ENCODE results near the gene MBP.

The MBP gene

DNA sequence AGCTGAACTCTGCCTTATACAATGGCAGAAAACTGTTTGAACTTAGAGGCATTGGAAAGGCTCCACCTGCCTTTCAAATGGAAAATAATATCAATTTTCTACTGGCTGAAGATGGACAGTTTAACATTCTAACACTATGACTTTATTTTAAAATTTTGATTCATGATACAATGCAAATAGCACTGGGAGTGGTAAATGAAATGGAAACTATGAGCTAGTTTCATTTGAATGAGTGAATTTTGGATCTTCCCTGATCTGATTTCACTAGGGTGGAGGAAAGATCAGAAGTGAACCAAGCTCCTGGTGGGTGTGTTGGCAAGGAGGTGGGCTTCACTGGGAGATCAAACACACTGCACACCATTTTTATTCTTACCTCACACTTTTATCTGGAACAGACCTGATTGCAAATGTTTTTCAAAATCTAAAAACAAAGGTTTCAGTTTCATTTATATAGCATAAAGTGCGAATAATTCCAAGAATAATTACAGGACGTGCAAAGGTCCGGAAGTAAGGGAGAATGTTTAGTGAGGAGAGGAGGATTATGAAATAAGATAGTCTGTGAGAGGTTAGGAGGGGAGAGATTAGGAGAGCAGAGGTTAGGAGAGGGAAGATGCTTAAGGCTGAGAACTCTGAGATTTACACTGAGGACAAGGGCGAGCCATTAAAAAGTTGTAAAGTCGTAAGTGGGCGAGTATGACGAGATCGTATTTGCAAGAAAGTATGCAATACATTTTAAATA is 18.6 kb upstream of the MBP start:
- no peak for DNase-seq (ENCODE audit: low spot score)

DNA sequence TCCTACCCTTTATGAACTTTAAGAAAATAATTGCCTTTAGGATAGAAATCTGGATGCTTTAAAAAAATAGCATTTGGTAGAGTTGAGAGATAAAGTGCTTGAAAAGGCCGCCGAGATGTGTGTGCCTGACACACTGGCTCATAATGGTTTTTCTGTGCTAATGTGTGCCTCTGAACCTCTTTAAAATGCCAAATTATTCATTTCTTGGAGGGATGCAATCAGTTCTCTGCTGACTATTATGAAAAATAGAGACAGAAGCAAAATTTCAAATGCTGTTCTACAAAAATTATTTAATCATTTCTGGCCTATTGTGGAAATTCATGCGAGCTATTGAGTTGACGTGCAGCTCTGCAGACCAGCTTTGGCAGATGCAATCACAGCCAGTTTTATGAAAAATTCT is 18.0 kb upstream of the MBP start:
- DNase-seq (ENCODE audit: low spot score) = no peak

DNA sequence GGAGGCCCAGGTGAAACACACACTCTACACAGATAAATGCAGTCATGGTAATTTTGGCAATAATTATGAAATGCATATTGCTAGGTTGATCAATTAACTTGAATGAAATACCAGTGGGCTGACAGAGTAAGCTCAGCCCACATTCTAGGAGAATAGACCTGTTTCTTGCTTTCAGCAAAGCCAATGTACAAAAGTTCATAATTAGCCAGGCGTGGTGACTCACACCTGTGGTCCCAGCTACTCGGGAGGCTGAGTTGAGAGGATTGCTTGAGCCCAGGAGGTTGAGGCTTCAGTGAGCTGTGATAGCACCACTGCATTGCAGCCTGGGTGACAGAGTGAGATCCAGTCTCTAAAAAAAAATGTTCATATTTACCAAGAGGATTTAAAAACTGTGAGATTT is 15.7 kb upstream of the MBP start:
- no peak for DNase-seq (ENCODE audit: low spot score)

DNA sequence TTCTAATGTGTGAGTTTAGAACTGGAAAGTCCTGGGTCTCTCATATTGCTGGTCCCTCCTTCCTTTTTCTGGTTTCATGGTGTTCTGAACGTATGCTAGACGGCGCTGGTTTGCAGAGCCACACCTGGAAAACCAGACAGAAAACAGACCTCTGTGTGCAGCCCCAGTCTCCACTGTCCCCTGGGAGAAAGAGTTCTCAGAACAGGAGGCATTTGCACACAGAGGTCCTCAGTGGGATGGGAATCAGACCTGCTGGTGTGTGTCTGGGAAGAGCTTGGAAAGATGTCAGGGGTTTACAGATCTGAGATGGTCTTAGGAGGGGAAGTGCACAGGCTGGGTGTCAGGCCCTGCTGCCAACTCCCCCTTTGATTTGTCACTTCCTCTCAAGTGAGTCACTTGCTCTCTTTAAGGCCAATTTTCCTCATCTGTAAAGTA is 14.9 kb upstream of the MBP start:
- no peak for DNase-seq (ENCODE audit: low spot score)

DNA sequence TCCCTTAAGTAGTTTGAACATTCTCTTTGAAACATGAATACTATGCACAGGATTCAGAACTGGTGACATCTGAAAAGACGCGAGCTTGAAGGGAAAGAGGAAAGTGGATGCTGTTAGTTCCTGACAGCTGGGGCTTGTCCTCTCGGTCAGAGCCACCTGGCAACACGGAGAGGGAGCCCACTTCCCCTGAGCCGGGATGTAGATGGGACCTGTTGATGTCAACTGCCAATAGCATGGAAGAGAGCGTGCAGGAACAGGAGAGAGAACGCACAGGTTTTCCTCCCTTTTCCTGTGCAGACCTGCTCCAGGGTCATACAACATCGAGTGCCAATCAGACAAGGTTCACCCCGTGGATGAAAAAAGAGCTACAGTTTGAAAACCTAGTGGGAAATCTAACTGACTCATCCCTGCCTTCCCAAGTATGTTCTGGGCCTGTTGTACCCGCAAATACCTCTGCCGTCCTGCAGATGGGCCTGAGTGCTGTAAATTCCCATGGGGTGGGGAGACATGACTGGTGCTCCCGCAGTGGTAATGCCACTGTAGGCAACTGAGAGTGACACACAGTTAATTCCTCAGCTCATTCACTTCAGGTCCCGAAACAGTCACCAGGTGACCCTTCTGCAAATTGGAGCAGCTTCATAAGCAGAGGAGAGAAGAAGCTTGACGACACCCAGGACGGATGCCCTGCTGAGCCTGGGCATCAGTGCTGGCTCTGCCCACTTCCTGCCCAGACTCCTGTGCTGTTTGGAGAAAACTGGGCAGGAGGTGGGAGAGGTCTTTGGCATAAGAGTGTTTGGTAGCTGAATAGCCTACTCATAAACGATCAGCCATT is 13.9 kb upstream of the MBP start:
- DNase-seq (ENCODE audit: low spot score) = no peak

DNA sequence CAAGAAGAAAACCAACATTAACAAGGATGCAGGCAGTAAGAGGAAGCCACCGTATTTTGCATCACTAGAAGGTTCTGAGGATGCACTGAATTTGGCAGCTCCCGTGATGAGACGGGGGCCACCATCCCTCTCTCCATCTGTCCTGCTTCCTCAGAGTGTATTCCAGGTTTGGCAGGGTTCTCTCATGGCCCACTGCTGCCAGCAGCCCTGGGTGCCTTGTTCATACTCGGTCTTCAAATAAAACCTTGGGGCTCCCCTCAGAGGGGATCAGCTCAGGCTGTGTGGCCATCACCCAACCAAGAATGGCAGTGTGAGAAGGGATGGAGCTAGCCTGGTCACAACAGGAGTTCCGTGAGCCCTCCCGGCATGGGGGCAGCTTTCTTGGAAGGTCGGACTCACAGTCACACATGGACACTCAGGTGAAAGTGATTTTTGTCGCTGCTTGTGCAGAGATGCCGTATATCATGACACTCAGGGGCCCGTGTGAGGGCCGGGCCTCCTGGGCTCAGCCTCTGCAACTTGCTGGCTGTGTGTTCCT is 12.8 kb upstream of the MBP start:
- DNase-seq (ENCODE audit: low spot score) = no peak

DNA sequence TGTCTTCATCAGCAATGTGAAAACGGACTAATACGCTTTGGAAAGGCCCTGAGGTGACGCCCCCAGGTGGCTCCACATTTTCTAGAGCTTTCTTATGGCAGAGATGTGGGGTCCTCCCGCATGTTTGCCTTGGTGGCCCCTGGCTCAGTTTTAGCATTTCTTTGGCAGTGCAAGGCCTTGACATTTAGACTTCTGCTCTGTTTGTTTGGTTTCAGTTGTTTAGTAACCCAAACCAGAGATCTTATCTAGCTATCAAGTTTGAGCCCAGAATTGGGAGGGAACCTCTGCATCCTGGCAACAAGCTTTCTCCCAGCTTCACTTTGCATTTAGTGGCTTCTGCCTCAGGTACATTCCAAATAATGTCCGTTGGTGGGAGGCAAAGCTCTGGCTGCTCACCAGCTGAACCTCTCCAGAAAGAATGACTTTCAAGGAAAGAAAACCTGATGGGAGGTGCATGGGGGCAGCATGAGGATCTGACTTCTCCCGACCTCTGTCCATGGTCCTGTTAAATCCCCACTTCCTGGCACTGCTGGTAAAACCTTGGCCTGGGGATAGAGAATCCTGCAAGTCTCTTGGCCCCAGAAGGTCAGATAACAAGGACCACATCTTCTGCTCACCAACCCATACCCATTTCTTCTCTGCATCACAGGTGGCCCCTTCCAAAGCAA is 12.0 kb upstream of the MBP start:
- no peak for DNase-seq (ENCODE audit: low spot score)

DNA sequence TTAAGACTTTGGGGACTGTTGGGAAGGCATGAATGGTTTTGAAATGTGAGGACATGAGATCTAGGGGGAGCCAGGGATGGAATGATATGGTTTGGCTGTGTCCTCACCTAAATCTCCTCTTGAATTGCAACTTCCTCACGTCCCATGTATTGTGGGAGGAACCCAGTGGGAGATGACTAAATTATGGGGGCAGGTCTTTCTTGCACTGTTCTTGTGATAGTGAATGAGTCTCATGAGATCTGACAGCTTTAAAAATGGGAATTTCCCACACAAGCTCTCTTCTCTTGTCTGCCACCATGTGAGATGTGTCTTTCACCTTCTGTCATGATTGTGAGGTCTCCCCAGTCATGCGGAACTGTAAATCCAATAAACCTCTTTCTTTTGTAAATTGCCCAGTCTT is 11.5 kb upstream of the MBP start:
- DNase-seq (ENCODE audit: low spot score) = no peak

DNA sequence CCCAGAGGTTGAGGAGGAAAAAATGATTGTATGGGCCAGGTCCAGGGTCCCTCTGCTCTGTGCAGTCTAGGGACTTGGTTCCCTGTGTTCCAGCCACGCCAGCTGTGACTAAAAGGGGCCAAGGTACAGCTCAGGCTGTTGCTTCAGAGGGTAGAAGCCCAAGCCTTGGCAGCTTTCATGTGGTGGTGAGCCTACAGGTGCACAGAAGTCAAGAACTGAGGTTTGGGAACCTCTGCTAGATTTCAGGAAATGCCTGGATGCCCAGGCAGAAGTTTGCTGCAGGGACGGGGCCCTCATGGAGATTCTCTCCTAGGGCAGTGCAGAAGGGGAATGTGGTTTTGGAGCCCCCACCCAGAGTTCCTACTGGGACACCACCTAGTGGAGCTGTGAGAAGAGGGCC is 10.6 kb upstream of the MBP start:
- no peak for DNase-seq (ENCODE audit: low spot score)

DNA sequence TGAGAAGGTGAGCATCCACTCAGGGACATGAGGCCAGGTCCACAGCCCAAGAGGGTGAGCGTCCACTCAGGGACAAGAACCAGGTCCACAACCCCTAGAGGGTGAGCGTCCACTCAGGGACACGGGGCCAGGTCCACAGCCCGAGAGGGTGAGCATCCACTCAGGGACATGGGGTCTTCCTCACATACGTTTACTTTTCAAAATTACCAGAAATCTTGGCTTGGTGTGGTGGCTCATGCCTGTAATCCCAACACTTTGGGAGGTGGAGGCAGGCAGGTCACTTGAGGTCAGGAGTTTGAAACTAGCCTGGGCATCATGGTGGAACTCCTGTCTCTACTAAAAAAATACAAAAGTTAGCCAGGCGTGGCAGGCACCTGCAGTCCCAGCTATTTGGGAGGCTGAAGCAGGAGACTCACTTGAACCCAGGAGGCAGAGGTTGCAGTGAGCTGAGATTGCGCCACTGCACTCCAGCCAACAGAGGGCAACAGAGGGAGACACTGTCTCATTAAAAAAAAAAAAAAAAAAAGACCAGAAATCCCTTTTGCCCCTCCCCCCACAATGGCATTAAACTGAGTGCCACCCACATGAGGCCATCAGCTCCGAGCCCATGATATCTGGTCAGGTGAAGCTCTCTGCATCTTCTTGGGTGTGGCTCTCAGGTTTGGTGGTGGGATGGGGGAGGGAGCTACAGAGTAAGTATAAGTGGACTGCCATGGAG is 9.0 kb upstream of the MBP start:
- no peak for DNase-seq (ENCODE audit: low spot score)

DNA sequence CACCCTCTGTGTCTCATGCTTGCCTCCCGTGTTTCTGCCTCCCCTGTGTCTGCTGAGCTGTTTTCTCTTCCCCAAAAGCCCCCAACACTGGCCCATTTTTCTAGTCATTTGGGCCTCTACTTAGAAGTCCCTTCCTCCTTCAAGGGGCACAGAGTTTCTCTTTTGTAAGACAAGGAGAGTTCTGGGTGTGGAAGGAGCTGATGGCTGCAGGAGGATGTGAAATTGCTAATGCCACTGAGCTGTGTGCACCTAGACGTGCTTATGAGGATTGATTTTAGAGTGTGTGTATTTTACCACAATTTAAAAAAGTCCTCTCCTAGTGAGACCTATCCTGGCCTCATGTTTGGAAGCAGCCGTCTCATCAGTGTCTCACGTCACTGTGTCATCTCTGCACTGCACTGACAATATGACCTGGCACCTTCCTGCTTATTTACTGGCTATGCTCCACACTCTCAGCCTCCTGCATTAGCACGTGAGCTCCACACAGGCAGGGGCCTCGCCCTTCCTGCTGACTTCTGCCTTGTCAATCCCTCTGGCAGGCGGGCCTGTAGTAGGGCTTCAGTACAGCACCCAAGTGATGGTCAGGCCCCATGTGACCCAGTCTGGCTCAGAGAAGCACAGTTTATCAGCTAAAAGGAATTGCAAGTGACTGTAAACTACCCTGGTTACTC is 8.0 kb upstream of the MBP start:
- DNase-seq (ENCODE audit: low spot score) = no peak

DNA sequence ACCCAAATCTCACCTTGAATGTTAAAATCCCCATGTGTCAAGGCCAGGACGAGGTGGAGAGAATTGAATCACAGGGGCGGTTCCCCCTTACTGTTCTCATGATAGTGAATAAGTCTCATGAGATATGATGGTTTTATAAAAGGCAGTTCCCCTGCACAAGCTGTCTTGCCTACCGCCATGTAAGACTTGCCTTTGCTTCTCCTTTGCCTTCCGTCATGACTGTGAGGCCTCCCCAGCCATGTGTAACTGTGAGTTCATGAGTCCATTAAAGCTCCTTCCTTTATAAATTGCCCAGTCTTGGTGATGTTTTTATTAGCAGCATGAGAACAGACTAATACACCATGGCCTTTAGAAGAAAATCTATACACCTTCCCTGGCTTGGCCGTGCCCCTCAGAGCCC is 7.4 kb upstream of the MBP start:
- DNase-seq (ENCODE audit: low spot score) = no peak

DNA sequence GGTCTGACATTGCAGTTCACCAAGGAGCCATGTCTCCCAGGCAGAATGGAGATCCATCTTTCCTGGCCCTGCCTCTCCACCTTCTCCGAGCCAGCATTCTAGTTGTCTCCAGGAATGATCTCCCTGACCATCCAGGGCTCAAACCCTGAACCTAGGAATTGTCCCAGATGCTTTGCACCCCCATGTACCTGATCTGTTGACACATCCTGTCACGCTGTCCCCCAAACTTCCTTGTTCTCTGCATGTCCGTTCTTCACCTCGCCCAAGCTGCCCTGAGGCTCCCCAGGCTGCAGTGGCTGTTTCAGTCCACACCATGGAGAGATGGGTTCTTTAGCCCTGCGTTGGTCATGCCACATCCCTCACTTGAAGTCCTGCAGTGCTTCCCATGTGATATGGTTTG is 7.0 kb upstream of the MBP start:
- no peak for DNase-seq (ENCODE audit: low spot score)

DNA sequence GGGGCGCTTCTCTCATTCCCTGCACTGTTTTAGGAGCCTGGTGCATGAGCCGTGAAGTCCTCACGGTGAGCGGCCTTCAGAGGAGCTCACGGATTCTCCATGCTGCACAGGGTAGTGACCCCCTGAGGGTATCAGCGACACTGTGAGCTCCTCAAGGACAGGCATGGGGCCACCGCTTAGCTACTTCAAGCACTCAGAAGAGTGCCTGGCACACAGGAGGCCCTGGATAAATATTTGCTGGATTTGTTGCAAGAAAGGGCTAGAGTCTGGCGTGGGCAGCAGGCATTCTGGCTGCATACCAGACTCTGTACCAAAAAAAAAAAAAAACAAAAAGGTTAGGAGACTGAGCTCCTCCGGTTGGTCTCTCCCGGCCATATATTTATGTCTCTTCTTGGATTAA is 5.7 kb upstream of the MBP start:
- DNase-seq (ENCODE audit: low spot score) = no peak

DNA sequence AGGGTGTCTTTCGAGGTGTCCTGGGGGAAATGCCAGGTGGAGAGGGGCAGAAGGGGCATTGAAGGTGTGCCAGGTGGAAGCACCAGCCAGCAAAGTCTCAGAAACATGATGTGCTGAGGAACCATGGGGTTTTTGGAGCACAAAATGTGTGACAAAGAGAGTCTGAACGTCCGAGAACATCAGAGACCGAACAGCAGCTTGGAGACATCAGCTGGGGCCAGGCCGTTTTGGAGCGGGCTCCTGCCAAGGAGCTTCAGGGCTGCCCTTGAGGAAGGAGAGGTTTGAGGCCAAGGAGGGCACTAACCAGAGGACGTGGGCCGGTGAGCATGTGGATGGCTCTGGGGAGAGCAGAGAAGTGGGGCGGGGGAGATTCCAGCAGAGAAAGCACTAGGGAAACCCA is 5.3 kb upstream of the MBP start:
- DNase-seq (ENCODE audit: low spot score) = no peak

DNA sequence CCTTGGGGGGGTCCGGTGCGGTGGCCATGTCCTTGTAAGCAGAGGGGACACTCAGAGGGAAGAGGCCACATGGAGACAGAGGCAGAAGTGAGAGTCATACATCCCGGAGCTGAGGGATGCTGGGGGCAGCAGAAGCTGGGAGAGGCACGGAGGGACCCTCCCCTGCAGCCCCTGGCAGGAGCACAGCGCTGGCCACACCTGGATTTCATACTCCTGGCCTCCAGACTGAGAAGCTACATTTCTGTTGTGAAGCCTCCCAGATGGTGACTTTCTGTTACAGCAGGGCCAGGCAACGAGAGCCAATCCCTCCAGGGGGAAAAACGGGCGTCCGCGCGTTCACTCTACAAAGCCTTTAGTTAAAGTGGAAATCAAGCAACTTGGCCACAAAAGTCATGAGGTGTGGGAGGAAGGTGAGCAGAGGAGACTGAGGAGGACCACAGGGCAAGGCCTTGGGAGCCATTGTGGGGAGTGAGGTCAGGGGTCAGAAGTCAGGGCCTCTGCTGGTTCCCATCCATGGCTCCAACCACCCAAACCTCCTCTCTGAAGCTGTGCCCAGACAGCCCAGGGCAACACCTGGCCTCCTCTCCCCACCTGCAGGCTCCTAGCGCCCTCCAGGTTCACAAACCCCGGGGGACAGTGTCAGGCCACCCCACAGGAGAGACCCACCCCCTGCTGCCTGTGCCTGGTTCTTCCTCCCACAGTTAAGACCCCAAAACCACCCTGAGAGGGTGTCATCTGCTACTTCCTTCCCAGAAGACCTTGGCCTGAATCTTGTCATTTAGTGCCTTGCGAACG is 4.5 kb upstream of the MBP start:
- no peak for DNase-seq (ENCODE audit: low spot score)

DNA sequence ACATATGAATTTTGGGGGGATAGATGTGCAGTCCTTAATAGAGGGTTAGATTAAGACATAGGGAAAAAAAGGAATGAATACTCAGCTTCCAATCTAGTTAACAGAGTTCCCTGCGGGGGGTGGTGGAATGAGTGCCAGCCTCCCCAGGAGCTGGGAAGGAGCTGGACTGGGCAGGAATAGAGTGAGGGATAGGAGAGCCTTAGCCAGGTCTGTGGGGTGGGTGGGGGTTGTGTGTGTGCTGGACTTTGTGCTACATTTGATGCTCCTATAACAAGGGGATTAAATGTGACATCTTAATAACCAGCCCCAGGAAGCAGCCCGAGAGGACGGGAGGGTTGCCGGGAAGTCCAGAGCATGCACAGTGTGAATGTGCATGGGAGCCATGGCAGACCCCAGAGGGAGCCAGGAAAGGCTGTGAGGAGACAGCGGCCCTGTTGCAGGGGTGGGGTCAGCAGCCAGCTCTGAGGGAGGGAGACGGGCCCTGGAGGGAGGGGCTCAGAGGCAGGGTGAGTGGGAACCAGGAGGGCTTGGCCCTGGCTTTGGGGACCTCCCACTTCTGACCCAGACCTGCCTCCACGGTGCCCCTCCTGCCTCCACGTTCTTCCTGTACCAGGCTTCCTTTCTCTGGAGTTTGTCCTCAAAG is 3.6 kb upstream of the MBP start:
- no peak for DNase-seq (ENCODE audit: low spot score)

DNA sequence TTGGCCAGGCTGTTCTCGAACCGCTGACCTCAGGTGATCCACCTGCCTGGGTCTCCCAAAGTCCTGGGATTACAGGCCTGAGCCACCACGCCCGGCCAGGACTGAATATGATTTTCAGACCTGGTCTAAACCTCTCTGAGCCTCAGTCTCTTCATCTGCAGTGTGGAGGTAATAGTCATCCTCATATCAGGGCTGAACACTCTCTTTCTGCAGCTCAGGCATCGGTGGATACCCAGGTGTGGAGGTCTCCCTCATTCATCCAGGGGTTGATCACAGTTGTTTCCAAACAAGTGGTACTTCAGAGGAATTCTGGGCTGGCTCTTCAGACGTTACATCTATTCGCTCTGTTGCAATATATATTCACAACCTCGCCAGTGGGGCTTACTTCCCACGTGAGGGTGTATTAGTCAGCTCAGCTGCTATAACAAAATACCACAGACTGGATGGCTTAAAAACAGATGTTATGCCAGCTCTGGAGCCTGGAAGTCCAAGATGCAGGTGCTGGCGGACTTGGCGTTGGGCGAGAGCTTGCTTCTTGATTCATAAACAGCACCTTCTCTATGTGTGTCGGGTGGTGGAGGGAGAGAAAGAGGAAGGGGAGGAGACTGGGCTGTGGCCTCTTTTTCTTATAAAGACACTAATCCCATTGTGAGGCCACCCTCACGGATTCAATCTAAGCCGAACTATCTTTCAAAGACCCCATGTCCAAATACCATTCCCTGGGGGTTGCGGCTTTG is 2.9 kb upstream of the MBP start:
- DNase-seq (ENCODE audit: low spot score) = no peak

DNA sequence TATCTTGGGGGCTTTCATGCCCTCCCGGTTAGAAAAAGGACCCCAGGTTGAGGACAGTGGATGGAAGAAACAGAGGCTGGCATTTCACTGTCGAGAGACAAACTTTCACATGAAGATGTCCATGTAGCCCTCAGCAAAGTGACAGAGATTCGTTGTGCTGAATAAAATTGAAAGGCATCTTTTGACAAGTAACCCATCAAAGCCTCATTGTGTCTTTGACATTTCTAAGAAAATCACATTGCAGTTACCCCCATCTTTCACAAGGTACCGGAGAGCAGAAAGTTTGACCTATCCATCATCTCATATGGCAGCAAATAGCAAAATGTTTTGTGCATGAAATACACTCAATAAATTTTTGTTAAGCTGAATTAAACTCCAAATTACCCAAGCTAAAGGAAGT is 2.0 kb upstream of the MBP start:
- DNase-seq (ENCODE audit: low spot score) = no peak

Data from putamen (tissue), 1 donor.